HG02943 (cell line): Measurements from ENCODE around the gene PDE4B.

Experiments
- ATAC-seq: cut with Tn5 transposase; IDR thresholded peaks from one replicate; pipeline ENCODE4 v1.9.1; 2021; ENCODE audit warnings: mild to moderate bottlenecking, low read depth, moderate library complexity; ENCODE audit not compliant: unreplicated experiment

PDE4B gene

GRCh38 chr1:66217561-66217960, 424.9 kb downstream of the PDE4B start:
- ATAC-seq = no peak

- no peak for ATAC-seq
Measured at GRCh38 chr1:66220477-66220876, 427.8 kb downstream of the PDE4B start.

GRCh38 chr1:66223681-66224080, 431.0 kb downstream of the PDE4B start:
- ATAC-seq = no peak

GRCh38 chr1:66226985-66227384, 434.3 kb downstream of the PDE4B start:
- ATAC-seq = no peak

- ATAC-seq = no peak
Measured at GRCh38 chr1:66227966-66228365, 435.3 kb downstream of the PDE4B start.

DNA sequence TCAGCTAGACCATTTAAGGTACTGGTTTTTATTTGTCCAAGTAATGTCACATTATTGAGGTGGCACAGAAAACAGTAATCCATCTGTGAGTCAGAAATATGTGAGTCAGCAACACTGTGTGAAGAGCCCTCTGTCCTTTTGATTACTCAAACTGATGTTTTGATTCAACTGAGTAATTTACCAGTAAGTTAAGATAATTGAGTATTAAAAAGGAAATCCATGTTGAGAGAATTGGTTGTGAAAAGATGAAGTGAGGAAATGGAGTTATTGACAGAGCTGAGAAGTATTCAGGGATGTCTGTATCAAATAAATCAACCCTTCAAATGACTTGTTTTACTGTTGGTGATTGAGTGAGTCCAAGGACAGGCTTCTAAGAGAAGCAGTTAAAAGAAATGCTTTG, 438.5 kb downstream of the PDE4B start:
- ATAC-seq = no peak

DNA sequence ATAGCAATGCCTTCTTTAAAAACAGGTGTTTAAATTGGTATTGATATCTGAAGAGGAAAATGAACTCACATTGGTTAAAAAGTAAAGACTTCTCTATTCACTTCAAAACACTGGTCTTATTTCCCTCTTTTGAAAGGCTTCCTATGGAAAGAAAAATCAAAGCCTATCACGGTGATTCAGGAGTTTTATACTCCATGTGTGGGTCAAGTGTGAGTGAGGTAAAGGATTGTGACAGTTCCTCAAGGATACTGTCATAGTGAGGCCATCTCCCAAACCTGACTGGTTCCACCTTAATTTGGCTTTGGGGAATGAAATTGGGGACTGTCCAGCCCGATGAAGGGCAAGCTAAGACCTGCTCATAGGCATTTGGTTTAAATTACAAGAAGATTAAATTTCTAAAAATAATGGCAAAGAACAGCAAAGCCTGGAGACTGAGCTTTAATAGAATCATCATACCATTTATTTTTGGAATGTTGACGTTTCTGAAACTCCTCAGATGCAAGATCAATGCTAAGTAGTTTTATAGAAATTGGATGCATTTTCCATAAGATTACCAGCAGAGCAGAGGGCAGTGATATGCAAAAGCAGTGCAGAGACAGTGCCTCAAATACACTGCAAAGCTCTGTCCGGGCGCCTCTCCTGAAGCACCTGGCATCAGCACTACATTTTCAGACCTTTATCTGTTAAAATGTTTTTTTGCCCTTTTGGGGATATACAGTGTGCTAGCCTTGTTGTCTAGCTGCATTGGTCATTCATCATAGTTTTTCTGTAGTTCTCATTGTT, 439.2 kb downstream of the PDE4B start:
- no peak for ATAC-seq

DNA sequence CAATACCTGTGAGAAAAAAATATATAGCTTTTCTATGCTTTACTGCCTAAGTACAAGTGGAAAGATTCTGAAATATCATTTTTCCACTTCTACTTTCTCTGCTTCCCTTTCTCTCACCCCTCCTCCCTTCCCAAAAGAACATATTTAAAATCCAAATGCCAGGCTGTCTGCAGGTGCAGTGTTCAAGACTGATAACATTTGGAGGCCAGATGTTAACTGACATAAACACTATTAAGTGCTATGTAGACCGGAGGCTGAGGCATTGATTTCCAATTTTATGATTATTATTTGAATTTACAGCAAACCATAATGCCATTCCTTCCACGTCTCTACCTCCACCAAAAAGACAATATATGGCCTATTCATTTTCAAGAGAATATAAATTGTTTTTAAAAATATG, 444.3 kb downstream of the PDE4B start:
- no peak for ATAC-seq

- no peak for ATAC-seq
Measured at GRCh38 chr1:66237722-66238479, 445.2 kb downstream of the PDE4B start.

- ATAC-seq = no peak
Measured at GRCh38 chr1:66239834-66240233, 447.1 kb downstream of the PDE4B start.

DNA sequence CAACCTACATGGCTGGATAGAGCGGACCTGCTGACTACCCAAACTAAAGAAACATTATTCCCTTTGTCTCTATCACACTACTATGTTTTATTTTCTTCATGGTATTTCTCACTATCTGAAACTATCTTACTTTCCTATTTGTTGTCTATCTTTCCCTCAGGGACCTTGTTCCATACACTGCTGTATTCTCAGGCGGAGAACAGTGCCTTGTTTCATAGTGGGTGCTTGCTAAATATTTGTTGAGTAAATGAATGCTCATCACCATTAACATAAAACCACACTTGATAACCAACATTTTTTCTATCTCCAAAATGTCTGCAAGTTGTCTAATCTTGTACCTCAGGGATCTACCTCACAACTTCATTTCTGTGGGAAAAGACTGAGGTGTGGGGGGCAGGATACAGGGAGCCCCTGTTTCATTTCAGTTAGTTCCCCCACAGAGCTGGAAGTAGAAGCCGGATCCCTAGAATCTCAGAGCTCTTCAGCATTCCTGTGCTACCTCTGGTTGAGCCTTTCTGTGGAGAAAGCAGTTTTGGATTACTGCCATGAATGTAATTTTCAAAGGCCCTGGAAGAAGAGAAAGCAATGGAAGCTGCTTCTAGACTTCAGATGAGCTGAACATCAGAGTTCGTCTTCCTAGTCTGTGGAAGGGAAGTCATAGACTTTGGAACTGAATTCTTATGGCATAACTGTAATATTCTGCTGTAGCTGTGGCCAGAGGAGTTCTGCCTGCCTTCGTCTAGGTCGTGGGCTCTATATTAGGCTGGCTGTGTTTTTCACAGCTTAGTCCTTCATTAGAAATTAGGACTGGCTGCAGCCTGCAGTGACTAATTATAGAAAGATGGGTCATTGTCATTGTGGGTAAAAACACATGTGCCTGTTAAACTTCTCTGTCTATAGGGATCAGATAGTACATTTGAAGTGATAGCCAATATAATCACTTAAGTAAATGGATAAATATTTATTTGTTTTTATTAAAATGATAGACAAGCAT, 448.1 kb downstream of the PDE4B start:
- ATAC-seq = no peak

GRCh38 chr1:66242646-66243547, 450.2 kb downstream of the PDE4B start:
- peak; percentile 58 for ATAC-seq

DNA sequence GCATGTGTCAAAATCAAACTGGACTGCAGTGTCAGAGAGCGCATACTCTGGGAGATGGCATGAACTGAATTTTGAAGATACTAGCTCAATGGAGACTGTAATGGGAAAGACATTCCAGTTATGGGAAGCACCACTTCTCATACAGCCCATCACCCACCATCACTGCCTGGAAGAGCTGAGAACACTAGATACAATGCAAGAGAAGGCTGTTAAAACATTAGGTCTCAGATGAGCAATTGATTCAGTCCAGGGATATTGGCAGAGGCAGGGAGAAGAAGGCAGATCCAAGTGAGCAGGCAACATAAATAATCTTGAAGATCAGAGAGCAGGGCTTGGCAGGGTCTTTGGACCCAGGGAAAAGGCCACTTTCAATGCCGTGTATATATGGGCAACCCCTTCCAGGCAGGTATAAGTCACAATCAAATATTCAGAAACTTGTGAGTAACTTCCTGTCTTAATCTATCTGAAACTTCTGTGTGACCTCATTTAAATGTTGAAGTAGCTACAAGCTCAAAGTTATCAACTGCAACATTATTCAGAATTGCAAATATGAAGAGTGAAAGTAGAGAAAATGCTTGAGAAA, 450.9 kb downstream of the PDE4B start:
- ATAC-seq = no peak

DNA sequence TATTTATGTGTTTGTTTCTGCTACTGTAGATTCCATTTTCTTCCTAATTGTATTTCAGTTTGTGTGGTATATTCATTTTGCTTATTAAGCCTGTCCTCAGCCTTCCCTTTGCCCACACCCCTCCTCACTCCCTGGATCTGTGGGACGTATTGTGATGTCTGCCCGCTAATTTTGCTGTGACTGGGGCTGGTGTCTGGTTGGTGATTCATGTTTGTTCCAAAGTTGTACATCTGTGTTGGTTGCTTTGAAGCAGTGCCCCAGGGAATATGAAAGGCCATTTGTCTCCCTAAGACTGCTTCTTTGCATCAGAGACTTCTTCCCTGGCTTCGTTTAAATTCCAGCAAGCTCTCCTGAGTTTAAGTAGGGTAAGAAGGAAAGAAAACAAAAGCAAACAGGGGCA, 451.7 kb downstream of the PDE4B start:
- ATAC-seq = no peak

GRCh38 chr1:66245691-66246090, 453.0 kb downstream of the PDE4B start:
- ATAC-seq = no peak

- no peak for ATAC-seq
Measured at GRCh38 chr1:66246351-66247269, 453.9 kb downstream of the PDE4B start.

DNA sequence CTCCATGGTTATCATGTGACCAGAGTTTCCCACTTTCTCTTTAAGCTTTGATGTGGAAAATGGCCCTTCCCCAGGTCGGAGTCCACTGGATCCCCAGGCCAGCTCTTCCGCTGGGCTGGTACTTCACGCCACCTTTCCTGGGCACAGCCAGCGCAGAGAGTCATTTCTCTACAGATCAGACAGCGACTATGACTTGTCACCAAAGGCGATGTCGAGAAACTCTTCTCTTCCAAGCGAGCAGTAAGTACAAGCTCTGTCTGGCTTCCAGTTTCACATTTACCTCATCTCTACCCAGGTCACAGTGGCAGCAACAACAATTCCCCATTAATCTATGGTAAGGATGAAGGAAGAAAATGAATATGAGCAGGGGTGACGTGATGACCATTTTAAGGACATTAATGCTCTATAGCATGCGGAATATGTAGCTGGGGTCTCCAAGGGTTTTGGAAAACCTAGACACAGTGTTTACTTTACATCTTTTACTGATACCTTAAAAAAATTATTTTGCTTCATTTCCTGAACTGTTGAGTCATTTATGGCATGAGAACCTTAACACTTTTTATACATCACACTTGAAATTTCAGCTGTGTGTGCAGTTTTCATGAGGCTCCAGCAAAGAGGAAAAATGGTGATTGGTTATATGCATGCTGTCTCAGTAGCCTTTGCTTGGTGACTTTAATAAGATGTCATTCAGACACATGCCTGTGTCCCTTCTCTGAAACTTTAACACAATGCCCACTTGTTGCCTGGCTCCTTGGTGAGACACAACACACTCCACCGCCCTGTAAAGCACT, 454.9 kb downstream of the PDE4B start:
- no peak for ATAC-seq

GRCh38 chr1:66248257-66248656, 455.6 kb downstream of the PDE4B start:
- ATAC-seq = no peak
